ENCODE measurements around the gene DLG1.
"Not testable (repeated sequence)": the region's sequence is repeated elsewhere in the genome, so short reads cannot be mapped to it uniquely, and the experiment has no call there.

The DLG1 gene

DNA sequence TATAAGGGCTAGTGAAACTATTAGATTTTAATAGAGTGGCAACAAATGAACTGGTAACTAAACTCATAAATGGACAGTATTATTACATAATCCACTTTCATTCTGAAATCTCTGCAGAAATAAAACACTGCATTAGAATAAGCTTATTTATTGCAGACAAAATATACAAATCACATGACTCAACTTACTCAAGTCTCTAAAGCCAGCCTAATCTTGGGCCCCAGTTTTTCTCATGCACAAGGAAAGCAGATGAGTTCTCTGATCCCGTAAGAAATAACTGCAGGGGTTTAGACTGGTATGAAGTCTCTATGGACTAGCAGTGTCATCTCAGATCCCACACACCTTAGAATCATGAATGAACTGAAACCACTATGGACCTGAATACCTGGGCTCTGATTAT, 5.8 kb downstream of the DLG1 start:
- Histone ChIP-seq H3K9ac (no peak overlapping the region), H4K20me1 (peaks cover 77% of the 10 kb centered on the region), H3K4me3 (no peak overlapping the region), H3K4me2 (no peak overlapping the region), H3K36me3 (peaks cover 66% of the 10 kb centered on the region), H3K4me1 (peaks cover 35% of the 10 kb centered on the region), H3K9me3 (no peaks in the 10 kb centered on the region), H3K27ac (no peak overlapping the region), H3K27me3 (no peaks in the 10 kb centered on the region)
- TF ChIP-seq Cebpa-rat (IDR thresholded peaks at IDR 0.05) = no peak

DNA sequence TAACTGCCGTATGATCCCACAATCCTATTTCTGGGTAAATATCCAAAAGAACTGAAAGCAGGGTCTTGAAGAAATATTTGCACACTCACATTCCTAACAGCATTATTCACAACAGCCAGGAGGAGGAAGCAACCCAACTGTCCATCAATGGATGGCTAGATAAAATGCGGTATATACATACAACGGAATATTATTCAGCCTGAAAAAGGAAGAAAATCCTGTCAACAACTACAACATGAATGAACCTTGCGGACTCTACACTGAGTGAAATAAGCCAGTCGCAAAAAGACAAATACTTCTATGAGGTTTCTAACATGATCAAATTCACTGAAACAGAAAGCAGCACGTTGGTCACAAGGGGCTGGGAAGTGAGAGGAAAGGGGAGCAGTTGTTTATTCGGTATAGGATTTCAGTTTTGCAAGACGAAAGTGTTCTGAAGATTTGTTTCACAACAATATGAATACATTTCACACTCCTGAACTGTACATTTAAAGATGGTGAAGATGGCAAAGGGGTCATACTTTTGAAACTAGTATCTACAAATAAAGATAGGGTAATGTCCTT, 6.2 kb downstream of the DLG1 start:
- Histone ChIP-seq H3K9me3 (no peaks in the 10 kb centered on the region), H3K27ac (no peak overlapping the region), H4K20me1 (peaks cover 75% of the 10 kb centered on the region), H3K9ac (no peak overlapping the region), H3K36me3 (peaks cover 66% of the 10 kb centered on the region), H3K4me2 (no peak overlapping the region), H3K27me3 (no peaks in the 10 kb centered on the region), H3K4me1 (peaks cover 35% of the 10 kb centered on the region), H3K4me3 (no peak overlapping the region)
- no peak for TF ChIP-seq Cebpa-rat (IDR thresholded peaks at IDR 0.05)

DNA sequence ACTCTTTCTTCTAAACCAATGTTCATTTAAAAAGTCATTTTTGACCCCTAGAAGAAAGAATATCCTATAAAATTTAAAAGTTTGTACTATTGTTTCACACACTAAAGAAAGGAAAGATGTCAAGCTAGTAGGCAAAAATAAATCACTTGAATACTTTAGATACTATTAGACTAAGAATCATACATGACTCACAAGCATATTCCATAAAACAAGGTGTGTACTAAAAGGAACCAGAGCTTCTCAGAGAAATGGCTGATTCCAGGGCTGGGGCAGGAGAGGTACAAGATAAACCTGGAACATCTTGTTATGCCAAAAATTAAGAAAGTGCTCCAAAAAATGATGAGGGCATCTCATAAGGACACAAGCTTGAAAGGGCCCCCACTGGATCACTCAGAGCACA, 8.7 kb downstream of the DLG1 start:
- Histone ChIP-seq H3K36me3 (peaks cover 80% of the 10 kb centered on the region), H3K4me2 (no peak overlapping the region), H3K9me3 (peaks cover 11% of the 10 kb centered on the region), H3K27me3 (no peaks in the 10 kb centered on the region), H3K4me1 (peaks cover 14% of the 10 kb centered on the region; the same call in 1 of the 2 replicates), H3K9ac (no peak overlapping the region), H3K4me3 (no peak overlapping the region), H3K27ac (no peak overlapping the region), H4K20me1 (peaks cover 64% of the 10 kb centered on the region)
- no peak for TF ChIP-seq Cebpa-rat (IDR thresholded peaks at IDR 0.05)

DNA sequence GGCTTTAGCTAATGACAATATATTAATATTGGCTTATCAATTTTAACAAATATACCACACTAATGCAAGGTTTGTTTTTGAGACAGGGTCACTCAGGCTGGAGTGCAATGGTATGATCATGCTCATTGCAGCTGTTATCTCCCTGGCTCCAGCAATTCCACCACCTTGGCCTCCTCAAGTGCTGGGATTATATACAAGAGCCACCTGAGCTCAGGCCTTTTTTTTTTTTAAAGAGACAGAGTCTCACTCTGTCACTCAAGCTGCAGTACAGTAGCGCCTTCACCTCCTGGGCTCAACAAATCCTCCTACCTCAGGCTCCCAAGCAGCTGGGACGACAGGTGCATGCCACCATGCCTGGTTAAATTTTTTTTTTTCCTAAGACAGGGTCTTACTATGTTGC, 11.7 kb downstream of the DLG1 start:
- no peak overlapping the region for H3K4me2 ChIP-seq
- H4K20me1 ChIP-seq = peaks cover 56% of the 10 kb centered on the region
- H3K4me1 ChIP-seq = no peaks in the 10 kb centered on the region
- H3K4me3 ChIP-seq = no peak overlapping the region
- TF ChIP-seq Cebpa-rat (IDR thresholded peaks at IDR 0.05) = no peak
- peaks cover 11% of the 10 kb centered on the region for H3K9me3 ChIP-seq
- H3K27me3 ChIP-seq = no peaks in the 10 kb centered on the region
- H3K9ac ChIP-seq = no peak overlapping the region
- no peak overlapping the region for H3K27ac ChIP-seq
- peaks cover 78% of the 10 kb centered on the region for H3K36me3 ChIP-seq

DNA sequence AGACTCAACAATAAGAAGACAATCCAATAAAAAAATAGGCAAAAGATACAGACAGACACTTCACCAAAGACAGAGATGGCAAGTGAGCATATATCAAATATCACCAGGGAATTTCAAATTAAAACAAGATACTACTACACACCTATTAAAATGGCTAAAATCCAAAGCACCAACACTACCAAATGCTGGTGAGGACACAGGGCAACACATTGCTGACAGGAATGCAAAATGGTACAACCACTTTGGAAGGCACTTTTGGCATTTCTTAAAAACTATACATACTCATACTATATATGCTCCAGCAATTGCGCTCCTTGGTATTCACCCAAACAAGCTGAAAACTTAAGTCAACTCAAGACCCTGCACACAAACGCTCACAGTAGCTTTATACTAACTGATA, 12.9 kb downstream of the DLG1 start:
- TF ChIP-seq Cebpa-rat (IDR thresholded peaks at IDR 0.05) = no peak
- peaks cover 11% of the 10 kb centered on the region for H3K9me3 ChIP-seq
- peaks cover 51% of the 10 kb centered on the region for H4K20me1 ChIP-seq
- H3K36me3 ChIP-seq = peaks cover 80% of the 10 kb centered on the region
- H3K9ac ChIP-seq = no peak overlapping the region
- no peak overlapping the region for H3K4me2 ChIP-seq
- H3K4me3 ChIP-seq = no peak overlapping the region
- no peak overlapping the region for H3K27ac ChIP-seq
- H3K4me1 ChIP-seq = no peaks in the 10 kb centered on the region
- no peaks in the 10 kb centered on the region for H3K27me3 ChIP-seq

DNA sequence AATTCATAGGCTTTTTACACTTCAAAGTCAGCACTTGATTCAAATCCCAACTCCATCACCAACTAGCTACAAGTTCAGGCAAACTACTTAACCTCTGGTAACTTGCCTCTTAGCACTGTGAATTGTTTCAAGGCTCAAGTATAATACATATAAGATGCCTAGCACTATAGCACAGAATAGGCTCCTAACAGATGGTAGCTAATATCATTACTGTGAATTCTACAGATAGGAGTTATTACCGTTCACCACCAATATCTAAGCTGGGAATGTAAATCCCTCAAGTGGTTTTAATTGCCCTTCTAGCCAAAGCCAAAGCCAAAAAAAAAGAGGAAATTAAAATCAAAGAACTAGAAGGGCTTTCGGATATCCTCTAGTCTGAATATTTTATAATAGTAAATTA, 15.4 kb downstream of the DLG1 start:
- Histone ChIP-seq H3K27ac (no peak overlapping the region), H3K36me3 (peaks cover 70% of the 10 kb centered on the region), H4K20me1 (peaks cover 33% of the 10 kb centered on the region; the same call in 1 of the 2 replicates)

DNA sequence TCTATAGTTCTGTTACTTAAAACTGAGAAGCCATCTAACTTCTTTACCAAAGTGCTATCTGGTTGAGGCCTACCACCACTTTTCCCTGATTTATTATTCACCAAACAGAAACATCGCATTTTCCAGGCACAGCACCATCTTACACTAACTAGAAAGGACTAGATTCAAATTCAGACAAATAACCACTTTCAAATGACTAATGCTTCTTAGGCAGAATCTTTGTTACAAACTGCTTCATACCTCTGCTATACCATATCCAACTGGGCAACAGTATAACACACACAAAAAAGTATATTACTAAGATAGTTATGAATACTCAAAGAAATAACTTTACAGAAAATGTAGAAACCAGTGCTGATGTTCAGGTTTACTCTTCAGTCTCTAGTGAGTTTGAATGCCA, 16.6 kb downstream of the DLG1 start:
- no peaks in the 10 kb centered on the region for H3K27me3 ChIP-seq
- no peak overlapping the region for H3K9ac ChIP-seq
- no peak overlapping the region for H3K4me3 ChIP-seq
- peaks cover 77% of the 10 kb centered on the region for H3K36me3 ChIP-seq
- H3K4me1 ChIP-seq = no peaks in the 10 kb centered on the region
- peaks cover 10% of the 10 kb centered on the region for H3K9me3 ChIP-seq
- no peak for TF ChIP-seq Cebpa-rat (IDR thresholded peaks at IDR 0.05)
- no peak overlapping the region for H3K4me2 ChIP-seq
- no peak overlapping the region for H3K27ac ChIP-seq
- H4K20me1 ChIP-seq = peaks cover 33% of the 10 kb centered on the region; the same call in 1 of the 2 replicates

More for the DNA sequence above, 15.4 kb downstream of the DLG1 start:
- no peak overlapping the region for H3K4me2 ChIP-seq
- no peaks in the 10 kb centered on the region for H3K4me1 ChIP-seq
- peaks cover 11% of the 10 kb centered on the region for H3K9me3 ChIP-seq
- no peak overlapping the region for H3K9ac ChIP-seq
- no peaks in the 10 kb centered on the region for H3K27me3 ChIP-seq
- H3K4me3 ChIP-seq = no peak overlapping the region
- no peak for TF ChIP-seq Cebpa-rat (IDR thresholded peaks at IDR 0.05)

DNA sequence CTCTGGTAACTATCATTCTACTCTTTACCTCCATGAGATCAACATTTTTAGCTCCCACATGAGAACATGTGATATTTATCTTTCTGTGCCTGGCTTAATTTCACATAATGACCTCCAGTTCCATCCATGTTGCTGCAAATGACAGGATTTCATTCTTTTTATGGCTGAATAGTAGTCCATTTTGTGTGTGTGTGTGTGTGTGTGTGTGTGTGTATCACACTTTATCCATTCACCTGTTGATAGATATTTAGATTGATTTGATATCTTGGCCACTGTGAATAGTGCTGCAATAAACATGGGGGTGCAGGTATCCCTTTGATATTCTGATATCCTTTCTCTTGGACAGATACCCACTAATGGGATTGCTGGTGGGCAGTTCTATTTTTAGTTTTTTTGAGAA, 18.3 kb downstream of the DLG1 start:
- no peak for TF ChIP-seq Cebpa-rat (IDR thresholded peaks at IDR 0.05)
- Histone ChIP-seq H3K4me3 (no peak overlapping the region), H3K27ac (no peak overlapping the region), H3K9ac (no peak overlapping the region), H3K9me3 (no peaks in the 10 kb centered on the region), H3K4me1 (no peaks in the 10 kb centered on the region), H3K4me2 (no peak overlapping the region), H4K20me1 (peaks cover 31% of the 10 kb centered on the region), H3K36me3 (peaks cover 75% of the 10 kb centered on the region), H3K27me3 (no peaks in the 10 kb centered on the region)

DNA sequence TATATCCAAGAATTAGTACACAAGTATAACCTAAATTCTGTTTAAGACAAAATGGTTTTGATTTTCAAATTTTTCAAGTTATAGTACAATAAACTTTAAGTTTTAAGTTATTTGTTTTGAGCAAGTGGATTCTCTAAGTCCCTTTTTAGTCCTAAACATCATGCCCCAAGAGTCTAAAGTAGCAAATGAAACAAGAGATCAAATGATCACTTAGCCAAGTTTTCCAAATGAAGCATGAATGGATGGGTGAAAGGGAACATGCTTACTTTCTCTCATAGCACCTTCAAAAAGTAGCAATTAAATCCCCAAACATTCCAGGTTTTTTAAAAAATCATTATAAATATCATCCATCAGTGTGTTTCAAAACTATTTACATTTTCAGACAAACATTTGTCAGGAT, 19.5 kb downstream of the DLG1 start:
- no peak overlapping the region for H3K27ac ChIP-seq
- H3K4me2 ChIP-seq = no peak overlapping the region
- H3K9me3 ChIP-seq = no peaks in the 10 kb centered on the region
- no peak overlapping the region for H3K4me3 ChIP-seq
- no peaks in the 10 kb centered on the region for H3K4me1 ChIP-seq
- no peak overlapping the region for H3K9ac ChIP-seq
- H4K20me1 ChIP-seq = peaks cover 31% of the 10 kb centered on the region
- no peaks in the 10 kb centered on the region for H3K27me3 ChIP-seq
- TF ChIP-seq Cebpa-rat (IDR thresholded peaks at IDR 0.05) = no peak
- H3K36me3 ChIP-seq = peaks cover 83% of the 10 kb centered on the region

DNA sequence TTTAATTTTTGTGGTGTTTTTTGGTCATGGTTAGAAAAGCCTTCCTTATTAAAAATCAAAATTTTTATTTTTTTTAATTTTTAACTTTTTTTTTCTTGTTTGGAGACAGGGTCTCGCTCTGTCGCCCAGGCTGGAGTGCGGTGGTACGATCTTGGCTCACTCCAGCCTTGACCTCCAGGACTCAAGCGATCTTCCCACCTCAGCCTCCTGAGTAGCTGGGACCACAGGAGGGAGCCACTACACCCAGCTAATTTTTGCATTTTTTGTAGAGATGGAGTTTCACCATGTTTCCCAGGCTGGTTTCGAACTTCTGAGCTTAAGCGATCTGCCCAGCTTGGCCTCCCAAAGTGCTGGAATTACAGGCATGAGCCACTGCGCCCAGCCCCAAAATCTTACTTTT, 21.6 kb downstream of the DLG1 start:
- Histone ChIP-seq H3K36me3 (peaks cover 70% of the 10 kb centered on the region), H4K20me1 (peaks cover 42% of the 10 kb centered on the region)
- H3K4me1 ChIP-seq, H3K27ac ChIP-seq, H3K4me2 ChIP-seq, H3K9me3 ChIP-seq, H3K4me3 ChIP-seq, H3K27me3 ChIP-seq, H3K9ac ChIP-seq: not testable (repeated sequence)

Data from BLaER1 (cell line).